GM18502 (cell line): Measurements from ENCODE around the gene SLC25A47.
"Not testable (repeated sequence)": the region's sequence is repeated elsewhere in the genome, so short reads cannot be mapped to it uniquely, and the experiment has no call there.

ENCODE experiments used
- ATAC-seq: cut with Tn5 transposase; IDR thresholded peaks from one replicate; pipeline ENCODE4 v1.9.1; 2021; ENCODE audit warnings: mild to moderate bottlenecking; ENCODE audit not compliant: unreplicated experiment, poor library complexity

SLC25A47 gene

DNA sequence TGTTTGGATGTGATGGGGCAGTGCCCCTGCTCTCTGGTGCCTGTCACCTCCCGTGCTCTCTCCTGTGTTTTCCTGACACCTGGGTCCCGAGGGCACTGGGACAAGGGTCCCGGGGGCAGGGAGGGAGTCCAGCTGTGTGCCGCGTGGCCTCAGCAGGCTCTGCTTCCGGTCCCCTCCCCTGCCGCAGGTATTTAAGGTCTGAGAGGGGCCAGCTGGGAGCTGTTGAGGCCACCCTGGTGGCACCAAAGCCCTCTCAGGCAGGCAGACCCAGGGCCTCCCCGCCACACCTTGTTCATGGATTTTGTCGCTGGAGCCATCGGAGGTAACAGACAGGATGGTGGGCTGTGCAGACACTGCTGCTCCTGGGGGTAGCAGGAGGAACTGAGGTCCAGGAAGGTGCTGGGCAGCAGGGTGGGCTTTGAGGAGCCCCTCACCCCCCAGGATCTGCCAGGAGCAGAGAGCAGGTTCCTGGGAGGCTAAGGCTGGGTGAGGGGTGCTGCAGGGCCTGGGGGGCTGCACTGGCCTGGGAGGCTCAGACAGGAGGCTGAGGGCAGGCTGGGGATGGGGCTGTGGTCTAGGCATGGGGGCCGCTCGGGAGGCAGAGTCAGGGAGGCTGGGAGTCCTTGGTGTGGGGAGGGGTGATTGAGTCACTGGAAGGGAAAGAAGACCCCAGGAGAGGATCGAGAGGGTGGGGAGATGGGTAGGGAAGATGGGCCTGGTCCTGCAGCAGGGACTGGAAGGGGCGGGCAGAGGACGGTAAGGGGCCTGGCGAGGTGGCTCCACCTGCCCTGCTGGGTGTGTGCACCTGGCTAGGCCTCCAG, at the start of gene SLC25A47:
TSS of gene SLC25A47 (plus strand) at position 219 of the 821 bp plus-strand sequence. CDS start at position 295, 76 bp downstream.
- no peak for ATAC-seq

- ATAC-seq = no peak
Measured at GRCh38 chr14:100274250-100274649, 48.9 kb upstream of the SLC25A47 start.

DNA sequence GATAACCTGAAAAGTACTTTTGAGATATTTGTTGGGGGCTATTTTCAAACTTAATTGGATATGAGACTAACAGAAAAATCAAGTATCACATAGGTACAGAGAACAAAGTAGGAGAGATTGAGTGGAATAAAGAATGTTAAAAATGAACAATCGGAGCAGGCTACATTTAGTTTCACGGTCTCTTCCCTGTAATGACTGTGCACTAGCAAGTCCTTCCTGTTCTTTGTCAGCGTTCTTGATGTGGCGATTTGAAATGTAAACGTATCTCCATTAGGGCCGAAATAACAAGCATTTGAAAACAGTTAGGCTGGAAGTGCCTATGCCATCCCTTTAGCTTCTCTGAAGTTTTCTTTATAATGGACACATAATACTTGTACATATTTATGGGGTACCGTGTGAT, 47.9 kb upstream of the SLC25A47 start:
- no peak for ATAC-seq

GRCh38 chr14:100278702-100279101, 44.4 kb upstream of the SLC25A47 start:
- ATAC-seq = no peak

GRCh38 chr14:100279133-100279532, 44.0 kb upstream of the SLC25A47 start:
- no peak for ATAC-seq

- ATAC-seq = no peak
Measured at GRCh38 chr14:100279563-100279962, 43.6 kb upstream of the SLC25A47 start.

- no peak for ATAC-seq
Measured at GRCh38 chr14:100281286-100282082, 41.7 kb upstream of the SLC25A47 start.

DNA sequence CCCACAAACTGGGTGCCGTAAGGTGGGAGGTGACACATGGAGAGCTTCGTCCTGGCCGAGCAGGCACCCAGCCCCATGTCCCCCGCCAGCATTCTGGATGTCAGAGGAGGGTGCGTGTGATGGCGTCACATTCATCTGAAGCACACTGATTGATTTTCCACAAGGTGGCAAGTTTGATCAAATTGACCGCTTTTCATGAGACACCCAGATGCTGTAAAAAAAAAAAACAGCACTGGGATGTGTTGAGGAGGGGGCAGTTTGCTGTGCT, 41.1 kb upstream of the SLC25A47 start:
- ATAC-seq = no peak

GRCh38 chr14:100282766-100283419, 40.2 kb upstream of the SLC25A47 start:
- ATAC-seq = no peak

DNA sequence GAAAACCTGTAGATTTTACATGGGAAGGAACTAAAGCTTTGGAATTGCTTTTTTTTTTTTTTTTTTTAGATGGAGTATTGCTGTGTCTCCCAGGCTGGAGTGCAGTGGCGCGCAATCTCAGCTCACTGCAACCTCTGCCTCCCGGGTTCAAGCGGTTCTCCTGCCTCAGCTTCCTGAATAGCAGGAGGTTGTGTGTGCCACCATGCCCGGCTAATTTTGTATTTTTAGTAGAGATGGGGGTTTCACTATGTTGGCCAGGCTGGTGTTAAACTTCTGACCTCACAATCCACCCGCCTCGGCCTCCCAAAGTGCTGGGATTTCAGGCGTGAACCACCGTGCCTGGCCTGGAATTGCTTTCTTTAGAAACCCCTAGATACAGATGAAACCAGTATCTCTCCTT, 39.7 kb upstream of the SLC25A47 start:
- ATAC-seq = not testable (repeated sequence)

GRCh38 chr14:100283984-100284881, 38.9 kb upstream of the SLC25A47 start:
- ATAC-seq = no peak

- ATAC-seq = peak; percentile 88
Measured at GRCh38 chr14:100285021-100285912, 37.9 kb upstream of the SLC25A47 start.

GRCh38 chr14:100285913-100286400, 37.2 kb upstream of the SLC25A47 start:
- ATAC-seq = no peak

- ATAC-seq = no peak
Measured at GRCh38 chr14:100286484-100287191, 36.5 kb upstream of the SLC25A47 start.

DNA sequence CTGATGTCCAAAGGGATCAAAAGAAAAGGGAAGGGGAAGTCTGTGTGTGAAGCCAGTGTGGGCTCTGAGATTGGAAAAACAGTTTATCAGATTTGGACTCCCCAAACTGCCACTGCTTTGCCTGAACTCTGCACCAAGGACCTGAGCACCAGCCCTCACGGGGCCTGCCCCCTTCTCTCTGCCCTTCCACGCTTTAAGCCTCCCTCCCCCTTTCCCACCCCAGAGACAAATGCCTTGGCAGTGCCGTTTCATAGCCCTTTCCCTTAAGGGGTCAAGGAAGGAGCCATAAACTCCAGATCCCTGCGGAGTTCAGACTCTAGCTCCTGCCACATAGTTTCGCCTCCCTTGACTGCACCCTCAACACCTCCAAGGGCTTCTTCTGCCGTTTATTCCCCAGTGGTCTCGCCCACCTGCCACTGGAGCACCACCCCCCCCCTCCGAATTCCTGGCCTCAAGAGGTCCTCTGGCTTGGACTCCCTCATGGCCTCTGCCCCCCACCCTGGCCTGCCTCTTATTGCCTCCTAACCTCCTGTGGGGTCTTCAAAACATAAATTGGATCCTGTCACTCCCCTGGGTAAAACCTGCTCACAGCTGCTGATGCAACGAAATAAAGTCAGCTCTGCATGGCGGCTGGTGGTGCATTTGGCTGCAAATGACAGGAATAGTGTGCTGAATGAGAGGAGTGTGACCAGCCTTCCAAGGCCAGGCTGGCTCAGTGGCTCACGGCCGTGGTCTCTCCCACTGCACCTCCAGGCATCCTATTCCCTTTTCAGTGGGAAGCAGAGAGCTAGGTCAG, 35.7 kb upstream of the SLC25A47 start:
- ATAC-seq = no peak

DNA sequence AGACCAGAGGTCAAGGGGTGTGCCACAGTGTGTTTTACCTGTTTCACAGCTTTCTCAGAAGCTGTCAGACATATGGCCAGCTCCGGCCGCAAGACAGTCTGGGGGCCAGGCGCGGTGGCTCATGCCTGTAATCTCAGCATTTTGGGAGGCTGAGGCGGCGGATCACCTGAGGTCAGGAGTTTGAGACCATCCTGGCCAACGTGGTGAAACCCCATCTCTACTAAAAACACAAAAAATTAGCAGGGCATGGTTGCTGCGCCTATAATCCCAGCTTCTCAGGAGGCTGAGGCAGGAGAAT, 35.2 kb upstream of the SLC25A47 start:
- ATAC-seq = not testable (repeated sequence)

DNA sequence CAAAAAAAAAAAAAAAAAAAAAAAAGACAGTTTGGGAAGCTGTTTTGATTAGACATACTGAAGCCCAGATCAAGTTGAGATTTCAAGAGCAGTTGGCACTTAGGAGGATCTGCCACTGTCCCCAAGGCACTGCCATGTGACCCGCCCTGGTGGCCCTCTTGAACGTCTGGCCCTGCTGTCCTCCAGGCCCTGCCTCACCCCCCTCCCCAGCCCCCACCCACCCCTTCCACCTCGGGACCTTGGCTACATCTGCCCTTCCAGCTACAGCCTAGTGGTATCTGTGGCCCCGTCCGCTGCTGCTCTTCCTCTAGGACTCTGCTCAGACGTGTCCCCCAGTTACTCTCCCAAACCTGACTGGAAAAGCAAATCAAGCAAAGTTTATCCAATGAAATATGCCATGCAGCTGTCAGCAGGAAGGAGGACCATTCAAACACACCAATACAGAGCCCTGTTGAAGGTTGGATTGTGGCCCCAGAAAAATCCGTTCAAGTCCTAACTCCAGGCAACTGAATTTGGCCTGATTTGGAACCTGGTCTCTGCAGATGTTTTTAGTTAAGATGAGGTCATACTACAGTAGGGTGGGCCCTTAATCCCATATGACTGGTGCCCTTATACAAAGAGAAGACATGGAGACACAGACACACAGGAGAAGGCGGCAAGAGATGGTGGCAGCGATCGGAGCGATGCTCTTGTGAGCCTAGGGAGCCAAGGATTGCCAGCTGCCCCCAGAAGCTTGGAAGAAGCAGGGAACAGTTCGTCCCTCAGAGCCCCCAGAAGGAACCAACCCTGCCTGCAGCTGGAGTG, 34.6 kb upstream of the SLC25A47 start:
- no peak for ATAC-seq
